B cell (primary cell): Measurements from ENCODE around the gene RHCG. TPM values are rescaled to one million over a fixed set of nuclear protein-coding genes. Genes with fewer than 3 reads are reported as not detected.
"Not testable (repeated sequence)": the region's sequence is repeated elsewhere in the genome, so short reads cannot be mapped to it uniquely, and the experiment has no call there.

Source experiments
- ATAC-seq: fragments of 200-7000 bp; cut with Tn5 transposase; one replicate; pipeline ENCODE4 v1.10.0; 2021; ENCODE audit warnings: low read depth, mild to moderate bottlenecking, moderate number of reproducible peaks, moderate library complexity
- CTCF ChIA-PET: fragments of 350-600 bp; sonication (Branson Sonifier 250); formaldehyde crosslinking; loops from one replicate; lab custom pipeline; 2021; ENCODE audit warnings: antibody characterized with exemption, inconsistent platforms; lab: Charles Lee
- POLR2A ChIA-PET: fragments of 350-600 bp; sonication (Branson Sonifier 250); formaldehyde crosslinking; loops from one replicate; lab custom pipeline; 2021; ENCODE audit warnings: antibody characterized with exemption; lab: Charles Lee
- DNase-seq: peaks from one replicate; pipeline ENCODE4 v3.0.0; 2013
- H2AFZ ChIP-seq: 2 replicates; pipeline ENCODE4 v1.6.1; 2012; ENCODE audit warnings: mild to moderate bottlenecking, low read depth, low read length; ENCODE audit not compliant: insufficient read depth, poor library complexity, severe bottlenecking
- H3K27ac ChIP-seq, 2 donors: 1 replicate in 1 of 2; 2 replicates in 1 of 2; pipeline ENCODE4 v1.5.1; 2012 to 2013; ENCODE audit warnings: low read length in 2 of 2, mild to moderate bottlenecking in 2 of 2, moderate library complexity in 1 of 2
- H3K27me3 ChIP-seq, 4 experiments: fragments of 200-600 bp in 1 of 4; sonication (generic) in 1 of 4; replicated peaks in 1 of 4; 1 replicate in 2 of 4; 2 replicates in 2 of 4; pipeline versions ENCODE4 v1.6.1 to v1.7.0; 2013 to 2016; ENCODE audit warnings: low read length in 3 of 4, mild to moderate bottlenecking in 2 of 4, mixed read lengths in 1 of 4, moderate library complexity in 1 of 4; ENCODE audit not compliant: insufficient read depth in 4 of 4, control insufficient read depth in 3 of 4; ENCODE audit errors: control extremely low read depth in 1 of 4
- H3K36me3 ChIP-seq, 2 experiments: replicated peaks in 1 of 2; 1 replicate in 1 of 2; 2 replicates in 1 of 2; pipeline versions ENCODE4 v1.6.1 to v1.7.1; 2013; ENCODE audit warnings: low read length in 1 of 2; ENCODE audit not compliant: insufficient read depth in 2 of 2, control insufficient read depth in 1 of 2; ENCODE audit errors: control extremely low read depth in 1 of 2, extremely low read depth in 1 of 2
- H3K4me1 ChIP-seq, 2 donors: fragments of 200-600 bp in 1 of 2; sonication (generic) in 1 of 2; 1 replicate in 1 of 2; 2 replicates in 1 of 2; pipeline versions ENCODE4 v1.5.1 to v1.6.1; 2013 to 2017; ENCODE audit warnings: low read length in 2 of 2; ENCODE audit not compliant: control insufficient read depth in 2 of 2, insufficient read depth in 2 of 2
- H3K4me2 ChIP-seq: replicated peaks from 2 replicates; pipeline ENCODE3; 2012; ENCODE audit warnings: mild to moderate bottlenecking, low read depth, low read length; ENCODE audit not compliant: poor library complexity, severe bottlenecking
- H3K4me3 ChIP-seq, 5 experiments: fragments of 200-600 bp in 1 of 5; sonication (generic) in 1 of 5; 1 replicate in 3 of 5; 2 replicates in 2 of 5; pipeline versions ENCODE4 v1.5.1 to v1.7.0; 2011 to 2016; ENCODE audit warnings: low read length in 4 of 5, mild to moderate bottlenecking in 4 of 5, low read depth in 2 of 5, control low read depth in 1 of 5, moderate library complexity in 1 of 5; ENCODE audit not compliant: insufficient read depth in 1 of 5; ENCODE audit errors: control extremely low read depth in 1 of 5, extremely low read depth in 1 of 5
- H3K79me2 ChIP-seq: fragments of 200-600 bp; sonication (generic); one replicate; pipeline ENCODE4 v1.6.0; 2016; ENCODE audit warnings: low read length; ENCODE audit not compliant: control insufficient read depth, insufficient read depth
- H3K9ac ChIP-seq: fragments of 200-600 bp; sonication (generic); 2 replicates; pipeline ENCODE4 v1.6.1; 2017; ENCODE audit warnings: mild to moderate bottlenecking, low read length, moderate library complexity
- H3K9me3 ChIP-seq, 3 donors: one replicate each; pipeline versions ENCODE4 v1.6.1 to v1.7.1; 2013; ENCODE audit warnings: low read length in 2 of 3; ENCODE audit not compliant: control insufficient read depth in 2 of 3, insufficient read depth in 1 of 3; ENCODE audit errors: control extremely low read depth in 1 of 3
- H4K20me1 ChIP-seq: 2 replicates; pipeline ENCODE4 v1.6.0; 2012; ENCODE audit warnings: mild to moderate bottlenecking, low read length; ENCODE audit not compliant: insufficient read depth, control insufficient read depth, poor library complexity, severe bottlenecking
- H3K27ac Mint-ChIP-seq: one replicate; pipeline ENCODE4 v1.8.0; 2021; ENCODE audit warnings: mixed read lengths
- H3K27me3 Mint-ChIP-seq: one replicate; pipeline ENCODE4 v1.8.0; 2021; ENCODE audit warnings: mixed read lengths
- H3K4me1 Mint-ChIP-seq: one replicate; pipeline ENCODE4 v1.8.0; 2021; ENCODE audit warnings: mixed read lengths
- H3K4me3 Mint-ChIP-seq: one replicate; pipeline ENCODE4 v1.8.0; 2021; ENCODE audit warnings: mixed read lengths
- H3K9me3 Mint-ChIP-seq: one replicate; pipeline ENCODE4 v1.8.0; 2022; ENCODE audit warnings: mixed read lengths; ENCODE audit not compliant: insufficient read depth
- CTCF ChIP-seq: fragments of 200-600 bp; IDR thresholded peaks from one replicate; pipeline ENCODE4 v1.8.0; 2022; ENCODE audit warnings: antibody characterized with exemption, mild to moderate bottlenecking
- EZH2 ChIP-seq: IDR thresholded peaks from 2 replicates; pipeline ENCODE4 v1.6.1; 2012; ENCODE audit warnings: borderline replicate concordance, low read depth, mild to moderate bottlenecking, moderate library complexity, low read length; ENCODE audit not compliant: insufficient read depth, poor library complexity, severe bottlenecking
- WGBS: methylation state at CpG from one replicate; pipeline ENCODE4 v1.1.5; 2013; ENCODE audit warnings: missing lambda C conversion rate; ENCODE audit not compliant: insufficient coverage; 5-methylcytosine and 5-hydroxymethylcytosine counted together
- intact Hi-C: fragments of 100-400 bp; cut with micrococcal nuclease; formaldehyde crosslinking; loops from one replicate; pipeline ENCODE4 v1.10.0; 2022
- polyA plus RNA-seq: library from polyadenylated mRNA; depleted of rRNA; stranded (reverse); fragments of >200 nt; gene quantifications from 2 replicates; pipeline ENCODE4 v1.2.3, GENCODE V29; 2012
- total RNA-seq, 2 donors: library from RNA; stranded (reverse); fragments of 120-200 nt in 1 of 2; gene quantifications; 1 replicate in 1 of 2; 2 replicates in 1 of 2; pipeline versions ENCODE4 v1.2.3 to v1.2.4, GENCODE V29; 2013 to 2022

Gene RHCG
- total and polyA plus RNA-seq, 2 donors (not counting 1 experiment from before 2014, with no cell fraction given): not detected

DNA sequence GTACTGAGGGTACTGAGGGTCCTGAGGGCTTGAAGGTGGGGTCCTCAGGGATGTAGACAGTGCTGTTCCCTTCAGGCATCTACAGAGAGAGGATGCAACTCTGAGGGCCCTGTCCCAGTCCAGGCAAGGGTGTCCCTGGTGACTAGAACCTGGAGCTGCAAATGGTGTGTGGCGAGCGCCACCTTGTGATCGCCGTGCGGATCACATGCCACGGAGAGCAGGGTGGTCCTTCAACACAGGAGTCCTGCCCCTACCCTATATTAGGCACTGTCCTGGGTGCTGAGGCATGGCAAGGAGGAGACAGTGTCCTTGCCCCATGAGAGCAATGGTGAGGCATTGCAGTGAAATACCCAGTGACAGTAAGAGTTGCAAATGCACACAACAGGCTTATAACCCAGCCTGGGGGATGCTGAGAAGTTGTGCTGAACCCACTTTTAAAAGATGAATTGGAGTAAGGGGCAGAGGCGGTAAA lies 23.6 kb downstream of the RHCG start:
- DNase-seq (peak; percentile 80), ATAC-seq (peak; percentile 81)
- ChIA-PET POLR2A (no interaction called here), CTCF (interaction anchor here (0.6 to 7.1 kb wide), 16 partner anchors 20 to 322 kb away, joined by 3 to 129 read pairs (median 4); partner anchors contain the start of gene POLG)
- peaks cover 0 to 52% (median 19%) of the 10 kb centered on the region in 4 experiments for H3K27me3 ChIP-seq
- 9% methylated on average over 7 of the region's 7 CpGs for WGBS
- no peaks in the 10 kb centered on the region for H4K20me1 ChIP-seq
- Mint-ChIP-seq H3K4me3 (no peak overlapping the region), H3K4me1 (no peaks in the 10 kb centered on the region), H3K27me3 (peaks cover 28% of the 10 kb centered on the region), H3K9me3 (no peaks in the 10 kb centered on the region), H3K27ac (no peak overlapping the region)
- no peaks in the 10 kb centered on the region for H3K36me3 ChIP-seq
- peaks cover 0 to 5% of the 10 kb centered on the region in 2 donors for H3K4me1 ChIP-seq
- no peak overlapping the region for H2AFZ ChIP-seq
- H3K79me2 ChIP-seq: no peaks in the 10 kb centered on the region
- no peak overlapping the region for H3K4me2 ChIP-seq
- H3K4me3 ChIP-seq: no peak overlapping the region
- peaks cover 0 to 24% (median 0%) of the 10 kb centered on the region in 3 donors for H3K9me3 ChIP-seq
- intact Hi-C loops: loop anchor here (1.0 to 5.0 kb wide), 3 partner anchors 41 to 266 kb away; no protein-coding TSS in a partner anchor
- H3K9ac ChIP-seq: no peak overlapping the region
- TF ChIP-seq CTCF (peak; percentile 89), EZH2 (no peak)
- no peak overlapping the region for H3K27ac ChIP-seq

- H3K4me1 Mint-ChIP-seq: no peaks in the 10 kb centered on the region
- no peaks in the 10 kb centered on the region for H4K20me1 ChIP-seq
- CTCF ChIA-PET: interaction anchor here (3.7 to 7.1 kb wide), 2 partner anchors 52 to 112 kb away, joined by 27 to 129 read pairs; no protein-coding TSS in a partner anchor
- 79% methylated on average over 6 of the region's 15 CpGs for WGBS
- no peak overlapping the region for H3K27ac ChIP-seq
- H3K9ac ChIP-seq: no peak overlapping the region
- no peak overlapping the region for H3K4me3 Mint-ChIP-seq
- H3K27me3 ChIP-seq: peaks cover 0 to 34% (median 18%) of the 10 kb centered on the region in 4 experiments
- TF ChIP-seq CTCF: no peak
- no peak for TF ChIP-seq EZH2
- H3K27me3 Mint-ChIP-seq: peaks cover 31% of the 10 kb centered on the region
- peaks cover 0 to 5% of the 10 kb centered on the region in 2 donors for H3K4me1 ChIP-seq
- no peak for DNase-seq
- H3K36me3 ChIP-seq: no peaks in the 10 kb centered on the region
- H3K4me2 ChIP-seq: no peak overlapping the region
- ATAC-seq: no peak
- H3K9me3 ChIP-seq: peaks cover 0 to 17% (median 0%) of the 10 kb centered on the region in 3 donors
- H2AFZ ChIP-seq: no peak overlapping the region
- POLR2A ChIA-PET: no interaction called here
- no peaks in the 10 kb centered on the region for H3K9me3 Mint-ChIP-seq
- no peak overlapping the region for H3K4me3 ChIP-seq
- no peak overlapping the region for H3K27ac Mint-ChIP-seq
- intact Hi-C loops: loop anchor here (5.0 kb wide), 2 partner anchors 37 to 262 kb away; no protein-coding TSS in a partner anchor
- no peaks in the 10 kb centered on the region for H3K79me2 ChIP-seq
These were observed 26.8 kb downstream of the RHCG start for GRCh38 chr15:89469426-89470096.

- H3K9ac ChIP-seq, H3K79me2 ChIP-seq, H3K4me1 ChIP-seq, H3K4me1 Mint-ChIP-seq, ATAC-seq, H3K27ac ChIP-seq, intact Hi-C loops, CTCF ChIA-PET, DNase-seq, H3K36me3 ChIP-seq, H3K9me3 Mint-ChIP-seq, H3K4me3 ChIP-seq, POLR2A ChIA-PET, H3K27ac Mint-ChIP-seq, H2AFZ ChIP-seq, H4K20me1 ChIP-seq, H3K4me3 Mint-ChIP-seq, H3K4me2 ChIP-seq: not testable (repeated sequence)
- WGBS: 0% methylated on average over 1 of the region's 1 CpG
- H3K27me3 Mint-ChIP-seq: peaks cover 34% of the 10 kb centered on the region
- Histone ChIP-seq H3K27me3 (peaks cover 0 to 34% (median 18%) of the 10 kb centered on the region in 4 experiments), H3K9me3 (peaks cover 0 to 12% (median 0%) of the 10 kb centered on the region in 3 donors)
These were observed 27.6 kb downstream of the RHCG start for GRCh38 chr15:89468813-89469212.
